AG08395 (cell line): Measurements from ENCODE around the gene OR51A7.
"Not testable (repeated sequence)": the region's sequence is repeated elsewhere in the genome, so short reads cannot be mapped to it uniquely, and the experiment has no call there.

Experiments used
- DNase-seq: peaks from one replicate; pipeline ENCODE4 v3.0.0; 2012; ENCODE audit warnings: mixed read lengths, low spot score

Gene OR51A7

DNA sequence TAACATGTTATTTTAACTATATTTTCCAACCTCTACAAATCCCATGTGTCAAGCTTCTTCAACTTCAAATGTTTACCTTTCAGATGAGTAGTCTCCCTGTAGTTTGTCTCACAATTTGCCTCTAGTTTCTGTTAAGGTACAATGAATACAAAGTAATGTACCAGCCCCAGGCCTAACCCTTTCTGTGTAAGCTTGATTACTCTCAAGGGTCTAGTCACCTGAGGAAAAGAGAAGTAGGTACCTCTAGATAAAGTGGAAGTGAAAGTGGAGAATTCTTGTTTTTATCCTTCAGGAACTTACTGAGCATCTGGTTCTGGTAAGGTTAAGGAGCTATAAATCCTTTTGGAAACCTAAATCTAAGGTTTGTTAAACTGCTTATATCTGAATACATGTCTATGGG is at the start of gene OR51A7:
Gene OR51A7, plus strand, starts transcription at position 300 of the 400 bp plus-strand sequence. CDS start 3,587 bp downstream, outside the sequence.
- DNase-seq = no peak

GRCh38 chr11:4854286-4854685 is 49.3 kb upstream of the OR51A7 start:
- not testable (repeated sequence) for DNase-seq

GRCh38 chr11:4862447-4863236 is 40.9 kb upstream of the OR51A7 start:
- DNase-seq = no peak

DNA sequence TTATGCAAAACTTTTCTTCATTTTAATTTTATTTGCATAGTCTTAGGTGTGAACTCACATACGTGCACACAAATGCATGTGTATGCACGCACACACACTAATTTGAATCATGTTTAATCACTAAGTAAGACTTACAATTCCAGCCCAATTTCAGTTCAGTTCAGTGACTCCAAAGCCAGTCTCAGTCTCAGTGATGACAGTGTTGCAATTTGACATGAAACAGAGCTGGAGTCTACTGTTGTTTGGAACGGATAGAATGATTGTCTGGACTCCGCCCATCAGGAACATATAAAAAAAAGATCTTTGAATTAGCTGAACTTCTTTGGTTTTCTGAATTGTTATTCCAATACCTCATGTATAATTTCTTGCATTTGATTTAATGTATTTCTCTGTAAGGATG is 39.7 kb upstream of the OR51A7 start:
- no peak for DNase-seq

GRCh38 chr11:4865855-4866254 is 37.7 kb upstream of the OR51A7 start:
- DNase-seq = no peak

- no peak for DNase-seq
Observed at GRCh38 chr11:4881188-4881587, 22.4 kb upstream of the OR51A7 start.

GRCh38 chr11:4881860-4882500 is 21.6 kb upstream of the OR51A7 start, which contains the start of gene OR51T1:
Gene OR51T1, plus strand, starts transcription at chr11:4881900. Its CDS starts 0 bp downstream, at chr11:4881900.
- DNase-seq = peak; percentile 22

DNA sequence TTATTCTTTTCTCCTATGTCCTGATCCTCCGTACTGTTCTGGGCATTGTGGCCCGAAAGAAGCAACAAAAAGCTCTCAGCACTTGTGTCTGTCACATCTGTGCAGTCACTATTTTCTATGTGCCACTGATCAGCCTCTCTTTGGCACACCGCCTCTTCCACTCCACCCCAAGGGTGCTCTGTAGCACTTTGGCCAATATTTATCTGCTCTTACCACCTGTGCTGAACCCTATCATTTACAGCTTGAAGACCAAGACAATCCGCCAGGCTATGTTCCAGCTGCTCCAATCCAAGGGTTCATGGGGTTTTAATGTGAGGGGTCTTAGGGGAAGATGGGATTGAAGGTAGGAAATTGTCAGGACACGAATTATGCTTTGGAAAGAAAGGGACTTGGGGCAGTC is 21.0 kb upstream of the OR51A7 start:
- no peak for DNase-seq

DNA sequence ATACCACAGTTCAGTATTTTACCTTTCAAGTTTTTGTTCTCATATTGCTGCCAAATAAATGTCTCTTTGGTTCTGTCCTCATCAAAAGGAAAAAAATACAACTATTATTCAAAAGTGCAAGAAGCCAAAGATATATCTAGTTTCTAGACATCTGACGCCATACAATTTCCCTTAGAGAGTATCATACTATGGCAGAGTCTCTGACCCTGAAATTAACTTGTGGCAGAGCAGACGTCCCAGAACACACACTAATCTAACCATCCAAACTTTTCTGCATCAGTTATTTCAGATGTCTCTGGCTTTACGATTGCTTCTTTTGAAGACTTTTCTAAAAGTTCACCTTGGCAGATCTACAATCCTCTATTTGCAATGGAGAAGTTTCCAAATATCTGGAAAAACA is 19.2 kb upstream of the OR51A7 start:
- DNase-seq = no peak

DNA sequence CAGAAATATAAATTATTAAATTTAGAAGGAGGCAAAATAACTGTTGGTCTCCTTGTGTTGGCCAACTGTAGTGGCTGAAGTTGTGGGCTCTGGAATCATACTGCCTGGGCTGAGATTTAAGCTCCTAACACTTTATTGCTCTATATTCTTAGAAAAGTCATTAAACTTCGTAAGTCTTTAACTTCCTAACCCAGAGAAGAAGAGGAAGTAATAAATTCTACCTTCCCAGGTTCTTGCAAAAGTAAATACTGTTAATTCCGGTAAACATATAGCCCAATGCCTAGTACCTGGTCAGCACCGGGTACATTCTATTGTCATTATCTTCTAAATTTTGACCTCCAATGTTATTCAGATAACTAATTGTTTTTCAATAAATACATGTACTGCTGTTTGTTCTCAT is 17.4 kb upstream of the OR51A7 start:
- DNase-seq = no peak

DNA sequence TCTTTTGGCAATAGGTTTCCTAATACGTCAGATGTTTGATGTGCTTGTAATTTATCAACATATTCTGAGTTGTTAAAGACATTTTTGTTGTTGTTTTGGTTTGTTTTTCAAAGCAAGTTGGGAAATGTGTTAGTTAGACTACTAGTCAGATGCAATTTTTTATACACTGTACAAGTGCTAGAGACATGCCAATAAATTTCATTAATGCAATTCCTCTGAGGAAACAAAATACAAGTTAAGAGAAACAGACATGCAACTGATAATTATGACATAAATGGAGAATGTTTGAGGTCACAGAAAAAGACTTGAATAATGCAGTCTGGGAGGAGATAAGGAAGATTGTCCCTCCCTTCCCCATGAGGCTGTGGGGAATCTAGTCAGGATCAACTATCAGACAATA is 16.0 kb upstream of the OR51A7 start:
- DNase-seq = no peak

- no peak for DNase-seq
Observed at GRCh38 chr11:4890279-4890678, 13.3 kb upstream of the OR51A7 start.

GRCh38 chr11:4891996-4892640 is 11.5 kb upstream of the OR51A7 start:
- peak; percentile 87 for DNase-seq

- no peak for DNase-seq
Observed at GRCh38 chr11:4916581-4916980, 13.0 kb downstream of the OR51A7 start.

DNA sequence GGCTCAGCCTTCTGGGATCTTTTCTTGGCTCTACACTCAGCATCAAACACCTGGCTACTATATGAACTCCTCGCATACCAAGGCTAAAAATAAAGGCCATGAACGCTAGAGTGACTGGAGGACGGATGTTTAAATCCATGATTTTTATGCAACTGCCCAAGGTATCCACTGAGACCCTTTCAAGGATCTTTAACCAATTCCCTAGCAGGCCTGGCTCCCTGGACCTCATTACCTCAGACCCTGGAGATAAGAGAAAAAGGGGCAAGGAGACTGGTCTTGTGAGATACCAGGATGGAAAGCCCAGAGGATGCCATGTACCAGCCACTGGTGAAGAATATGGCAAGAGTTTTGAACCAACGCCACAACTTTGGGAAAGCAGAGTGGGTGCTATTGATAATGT is 15.7 kb downstream of the OR51A7 start, which contains the start of gene OR51G2:
Gene OR51G2, minus strand, starts transcription at position 101 of the 400 bp plus-strand sequence. CDS start 3,687 bp downstream, outside the sequence.
- DNase-seq = no peak

GRCh38 chr11:4921796-4922195 is 18.2 kb downstream of the OR51A7 start:
- DNase-seq = no peak

GRCh38 chr11:4922304-4922703 is 18.7 kb downstream of the OR51A7 start:
- DNase-seq = no peak

DNA sequence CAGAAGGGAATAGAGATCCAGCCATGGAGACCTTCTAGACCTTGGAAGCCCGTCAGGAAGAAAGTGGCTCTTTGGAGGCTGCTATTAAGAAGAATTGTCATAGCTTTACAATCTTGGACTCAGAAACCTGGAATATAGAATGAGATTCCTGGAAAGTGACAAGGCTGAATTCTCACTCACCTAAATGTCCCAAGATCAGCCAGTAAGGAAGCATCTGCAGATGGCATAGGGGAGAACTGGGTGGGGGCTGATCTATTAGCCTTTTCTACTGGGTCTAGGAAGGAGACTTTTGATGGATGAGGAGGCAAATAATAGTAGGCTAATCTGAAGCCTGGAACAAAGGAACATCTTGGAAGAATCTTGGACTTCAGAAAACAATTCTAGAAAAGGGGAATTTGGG is 20.7 kb downstream of the OR51A7 start, which contains the start of gene OR51G1:
Gene OR51G1, minus strand, starts transcription at position 101 of the 400 bp plus-strand sequence. Its CDS starts 0 bp downstream, at position 101.
- DNase-seq = no peak

- no peak for DNase-seq
Observed at GRCh38 chr11:4926608-4927007, 23.0 kb downstream of the OR51A7 start.

GRCh38 chr11:4932751-4933150 is 29.2 kb downstream of the OR51A7 start:
- DNase-seq = no peak

GRCh38 chr11:4936745-4937144 is 33.2 kb downstream of the OR51A7 start:
- no peak for DNase-seq

GRCh38 chr11:4947505-4947904 is 43.9 kb downstream of the OR51A7 start, which contains the start of gene OR51A4:
Gene OR51A4, minus strand, starts transcription at chr11:4947605. Its CDS starts 505 bp downstream, at chr11:4947100.
- DNase-seq = no peak

- not testable (repeated sequence) for DNase-seq
Observed at GRCh38 chr11:4955613-4956012, 52.0 kb downstream of the OR51A7 start, which contains the start of gene OR51A2. Gene OR51A2, minus strand, starts transcription at chr11:4955713. Its CDS starts 0 bp downstream, at chr11:4955713.
